Stomach (tissue), 9 donors: Measurements from ENCODE around the gene BTBD10. TPM values are rescaled to one million over a fixed set of nuclear protein-coding genes. Genes with fewer than 3 reads are reported as not detected.

Experiments used
- DNase-seq, 2 donors: peaks; one replicate each; pipeline versions ENCODE4 v3.0.0 to v3.0.0-alpha.2; 2013 to 2019
- H3K27ac ChIP-seq, 5 donors: fragments of 200-600 bp in 4 of 5; sonication (generic) in 4 of 5; one replicate each; pipeline ENCODE4 v1.5.1; 2013 to 2019; ENCODE audit warnings: mild to moderate bottlenecking in 1 of 5, moderate library complexity in 1 of 5
- H3K27me3 ChIP-seq, 3 donors: fragments of 200-600 bp; sonication (generic); one replicate each; pipeline ENCODE4 v1.5.1; 2017 to 2019; ENCODE audit warnings: mixed run types in 1 of 3
- H3K36me3 ChIP-seq, 4 donors: fragments of 200-600 bp; sonication (generic); 1 replicate in 3 of 4; 2 replicates in 1 of 4; pipeline ENCODE4 v1.5.1; 2016 to 2019
- H3K4me1 ChIP-seq, 4 donors: fragments of 200-600 bp; sonication (generic); one replicate each; pipeline ENCODE4 v1.5.1; 2016 to 2019
- H3K4me3 ChIP-seq, 4 donors: fragments of 200-600 bp; sonication (generic) in 3 of 4; one replicate each; pipeline ENCODE4 v1.5.1; 2016 to 2019; ENCODE audit warnings: mild to moderate bottlenecking in 1 of 4
- H3K9me3 ChIP-seq, 4 donors: fragments of 200-600 bp; sonication (generic); one replicate each; pipeline ENCODE4 v1.5.1; 2016 to 2019
- CTCF ChIP-seq, 7 experiments: fragments of 450-650 bp in 4 of 7; fragments of 200-600 bp in 3 of 7; sonication (generic) in 3 of 7; IDR thresholded peaks; one replicate each; pipeline ENCODE4 v1.5.1; 2016 to 2019; ENCODE audit warnings: antibody characterized with exemption in 7 of 7, control low read depth in 2 of 7, mild to moderate bottlenecking in 1 of 7
- EP300 ChIP-seq: sonication (generic); formaldehyde crosslinking; IDR thresholded peaks from one replicate; pipeline ENCODE4 v1.6.1; 2017; ENCODE audit warnings: antibody characterized with exemption
- POLR2A ChIP-seq, 4 donors: fragments of 450-650 bp; IDR thresholded peaks; one replicate each; pipeline ENCODE4 v1.6.1; 2016; ENCODE audit warnings: antibody characterized with exemption in 4 of 4, control low read depth in 2 of 4, mild to moderate bottlenecking in 1 of 4, moderate library complexity in 1 of 4
- POLR2AphosphoS5 ChIP-seq, 3 donors: sonication (generic); formaldehyde crosslinking; IDR thresholded peaks; one replicate each; pipeline ENCODE4 v1.6.1; 2016; ENCODE audit warnings: antibody characterized with exemption in 3 of 3
- WGBS, 5 donors: extraction: QIAGEN DNeasy Blood & Tissue Kit in 3 of 5; methylation state at CpG; one replicate each; pipeline versions ENCODE4 v1.1.5 to v1.1.7; 2013 to 2018; 5-methylcytosine and 5-hydroxymethylcytosine counted together
- intact Hi-C: fragments of 100-400 bp; cut with DNase I; formaldehyde crosslinking; loops from one replicate; pipeline ENCODE4 v1.15.1; 2023; ENCODE audit warnings: low total_unique reads
- polyA plus RNA-seq, 3 donors: library from polyadenylated mRNA; stranded (reverse); fragments of 200-250 nt; gene quantifications; one replicate each; pipeline ENCODE4 v1.2.3, GENCODE V29; 2013
- total RNA-seq, 5 donors: library from RNA; depleted of rRNA; stranded (reverse); fragments of >200 nt; gene quantifications; one replicate each; pipeline versions ENCODE4 v1.1.0 to v1.2.3, GENCODE V29; 2014 to 2016
- donor health status: healthy with polysubstance abuse.
- donor health status: Bipolar disorder and iron deficiency.
- donor health status: healthy.

Gene BTBD10
- total and polyA plus RNA-seq, 8 donors = 2.0 to 111 (median 29.3) TPM

- no peak overlapping the region for H3K4me3 ChIP-seq
- no peak for TF ChIP-seq CTCF (IDR thresholded peaks at IDR 0.05)
- TF ChIP-seq EP300 = no peak
- TF ChIP-seq POLR2A (IDR thresholded peaks at IDR 0.05) = no peak
- no peak for TF ChIP-seq POLR2AphosphoS5 (IDR thresholded peaks at IDR 0.05)
- H3K27me3 ChIP-seq = no peaks in the 10 kb centered on the region
- intact Hi-C loops = no loop called here
- no peaks in the 10 kb centered on the region for H3K4me1 ChIP-seq
- no peaks in the 10 kb centered on the region for H3K9me3 ChIP-seq
- 52 to 75% (median 68%) methylated on average over 3 of the region's 3 CpGs for WGBS, 5 donors
- no peak for DNase-seq
- H3K27ac ChIP-seq = no peak overlapping the region
- no peaks in the 10 kb centered on the region for H3K36me3 ChIP-seq
Measured at GRCh38 chr11:13494051-13494450, 31.0 kb upstream of the BTBD10 start.

GRCh38 chr11:13487661-13488030 is 24.6 kb upstream of the BTBD10 start:
- DNase-seq = peak in 1 of 2 donors; percentile 13
- no peaks in the 10 kb centered on the region for H3K36me3 ChIP-seq
- no peaks in the 10 kb centered on the region for H3K9me3 ChIP-seq
- intact Hi-C loops = no loop called here
- no peak overlapping the region for H3K27ac ChIP-seq
- TF ChIP-seq EP300 (no peak), CTCF (IDR thresholded peaks at IDR 0.05) (peak in 1 of 7 experiments; percentile 14)
- no peaks in the 10 kb centered on the region for H3K4me1 ChIP-seq
- H3K27me3 ChIP-seq = no peaks in the 10 kb centered on the region
- 49 to 66% (median 62%) methylated on average over 5 of the region's 5 CpGs for WGBS, 5 donors
- no peak overlapping the region for H3K4me3 ChIP-seq

- WGBS, 5 donors = 56 to 74% (median 65%) methylated on average over 17 to 26 of the region's 26 CpGs
- no peaks in the 10 kb centered on the region for H3K36me3 ChIP-seq
- H3K9me3 ChIP-seq = no peaks in the 10 kb centered on the region
- DNase-seq = peak; percentile 52 to 60
- intact Hi-C loops = no loop called here
- H3K4me3 ChIP-seq = peak overlapping the region in 1 of 4 donors; percentile 6
- TF ChIP-seq POLR2AphosphoS5 (IDR thresholded peaks at IDR 0.05) (no peak), EP300 (no peak), POLR2A (IDR thresholded peaks at IDR 0.05) (no peak), CTCF (IDR thresholded peaks at IDR 0.05) (peak in 1 of 7 experiments; percentile 9)
- no peaks in the 10 kb centered on the region for H3K4me1 ChIP-seq
- no peaks in the 10 kb centered on the region for H3K27me3 ChIP-seq
- no peak overlapping the region for H3K27ac ChIP-seq
Measured at GRCh38 chr11:13486926-13487660, 24.1 kb upstream of the BTBD10 start.

- Histone ChIP-seq H3K27ac (no peak overlapping the region), H3K4me1 (no peaks in the 10 kb centered on the region), H3K36me3 (no peaks in the 10 kb centered on the region), H3K9me3 (no peaks in the 10 kb centered on the region), H3K4me3 (no peak overlapping the region), H3K27me3 (no peaks in the 10 kb centered on the region)
- TF ChIP-seq EP300 (no peak), POLR2A (IDR thresholded peaks at IDR 0.05) (no peak), CTCF (IDR thresholded peaks at IDR 0.05) (no peak), POLR2AphosphoS5 (IDR thresholded peaks at IDR 0.05) (no peak)
- intact Hi-C loops = no loop called here
- peak; percentile 13 to 30 for DNase-seq
- 78 to 90% (median 83%) methylated on average over 2 to 9 of the region's 9 CpGs for WGBS, 5 donors
Measured at GRCh38 chr11:13480198-13480597, 17.2 kb upstream of the BTBD10 start.
